Esophagus muscularis mucosa (tissue), 4 donors: ENCODE measurements around the gene SCCPDH. TPM values are rescaled to one million over a fixed set of nuclear protein-coding genes. Genes with fewer than 3 reads are reported as not detected.

Experiments used
- DNase-seq: peaks from one replicate; pipeline ENCODE4 v3.0.0-alpha.2; 2017; ENCODE audit errors: extremely low spot score
- H3K27ac ChIP-seq, 4 donors: fragments of 200-600 bp; sonication (generic); replicated peaks in 1 of 4; 1 replicate in 3 of 4; 2 replicates in 1 of 4; pipeline ENCODE4 v1.5.1; 2016 to 2019; ENCODE audit warnings: mild to moderate bottlenecking in 1 of 4
- H3K27me3 ChIP-seq, 4 donors: fragments of 200-600 bp; sonication (generic); one replicate each; pipeline versions ENCODE4 v1.5.1 to v1.6.0; 2016 to 2019
- H3K36me3 ChIP-seq, 4 donors: fragments of 200-600 bp; sonication (generic); one replicate each; pipeline ENCODE4 v1.5.1; 2016 to 2019
- H3K4me1 ChIP-seq, 4 donors: fragments of 200-600 bp; sonication (generic); one replicate each; pipeline ENCODE4 v1.5.1; 2016 to 2019
- H3K4me3 ChIP-seq, 4 donors: fragments of 200-600 bp; sonication (generic); 1 replicate in 2 of 4; 2 replicates in 2 of 4; pipeline ENCODE4 v1.5.1; 2016 to 2019; ENCODE audit warnings: mild to moderate bottlenecking in 4 of 4, moderate library complexity in 1 of 4
- H3K9me3 ChIP-seq, 4 donors: fragments of 200-600 bp; sonication (generic); 1 replicate in 3 of 4; 2 replicates in 1 of 4; pipeline ENCODE4 v1.5.1; 2016 to 2019
- EP300 ChIP-seq: sonication (generic); formaldehyde crosslinking; IDR thresholded peaks from one replicate; pipeline ENCODE4 v1.6.1; 2017; ENCODE audit warnings: antibody characterized with exemption
- POLR2A ChIP-seq: fragments of 450-650 bp; IDR thresholded peaks from one replicate; pipeline ENCODE4 v1.6.1; 2017; ENCODE audit warnings: antibody characterized with exemption, moderate library complexity, mild to moderate bottlenecking, low read depth
- POLR2AphosphoS5 ChIP-seq, 2 donors: sonication (generic); formaldehyde crosslinking; IDR thresholded peaks; one replicate each; pipeline ENCODE4 v1.6.1; 2017; ENCODE audit warnings: antibody characterized with exemption in 2 of 2
- WGBS: methylation state at CpG from one replicate; pipeline ENCODE4 v1.1.5; 2018; 5-methylcytosine and 5-hydroxymethylcytosine counted together
- intact Hi-C: fragments of 100-400 bp; cut with DNase I; formaldehyde crosslinking; loops from one replicate; pipeline ENCODE4 v1.15.1; 2023
- total RNA-seq, 4 donors: library from RNA; depleted of rRNA; stranded (reverse); fragments of >200 nt; gene quantifications; one replicate each; pipeline versions ENCODE4 v1.1.0 to v1.2.1, GENCODE V29; 2016
- TF ChIP-seq, protein P1 (sequence below), 3 experiments: fragments of 200-600 bp in 2 of 3; fragments of 450-650 bp in 1 of 3; sonication (generic) in 2 of 3; IDR thresholded peaks; one replicate each; pipeline ENCODE4 v1.5.1; 2017 to 2019; ENCODE audit warnings: antibody characterized with exemption in 3 of 3, mild to moderate bottlenecking in 2 of 3, moderate library complexity in 1 of 3

Gene SCCPDH
- total RNA-seq, 4 donors from 2014 or later = 19.4 to 25.5 (median 23.8) TPM

GRCh38 chr1:246790364-246790763 lies 66.2 kb downstream of the SCCPDH start:
- Histone ChIP-seq H3K36me3 (no peaks in the 10 kb centered on the region), H3K27ac (no peak overlapping the region), H3K27me3 (peaks cover 0 to 32% (median 0%) of the 10 kb centered on the region in 4 donors), H3K9me3 (no peaks in the 10 kb centered on the region), H3K4me3 (no peak overlapping the region), H3K4me1 (peaks cover 11 to 43% (median 26%) of the 10 kb centered on the region in 4 donors)
- WGBS = 95% methylated on average over 7 of the region's 7 CpGs
- no peak for DNase-seq
- TF ChIP-seq POLR2AphosphoS5 (IDR thresholded peaks at IDR 0.05) = no peak
- TF ChIP-seq, protein P1, sequence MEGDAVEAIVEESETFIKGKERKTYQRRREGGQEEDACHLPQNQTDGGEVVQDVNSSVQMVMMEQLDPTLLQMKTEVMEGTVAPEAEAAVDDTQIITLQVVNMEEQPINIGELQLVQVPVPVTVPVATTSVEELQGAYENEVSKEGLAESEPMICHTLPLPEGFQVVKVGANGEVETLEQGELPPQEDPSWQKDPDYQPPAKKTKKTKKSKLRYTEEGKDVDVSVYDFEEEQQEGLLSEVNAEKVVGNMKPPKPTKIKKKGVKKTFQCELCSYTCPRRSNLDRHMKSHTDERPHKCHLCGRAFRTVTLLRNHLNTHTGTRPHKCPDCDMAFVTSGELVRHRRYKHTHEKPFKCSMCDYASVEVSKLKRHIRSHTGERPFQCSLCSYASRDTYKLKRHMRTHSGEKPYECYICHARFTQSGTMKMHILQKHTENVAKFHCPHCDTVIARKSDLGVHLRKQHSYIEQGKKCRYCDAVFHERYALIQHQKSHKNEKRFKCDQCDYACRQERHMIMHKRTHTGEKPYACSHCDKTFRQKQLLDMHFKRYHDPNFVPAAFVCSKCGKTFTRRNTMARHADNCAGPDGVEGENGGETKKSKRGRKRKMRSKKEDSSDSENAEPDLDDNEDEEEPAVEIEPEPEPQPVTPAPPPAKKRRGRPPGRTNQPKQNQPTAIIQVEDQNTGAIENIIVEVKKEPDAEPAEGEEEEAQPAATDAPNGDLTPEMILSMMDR (IDR thresholded peaks at IDR 0.05) = no peak
- no peak for TF ChIP-seq EP300
- no peak for TF ChIP-seq POLR2A
- intact Hi-C loops = no loop called here

- DNase-seq = no peak
- no peaks in the 10 kb centered on the region for H3K9me3 ChIP-seq
- intact Hi-C loops = no loop called here
- no peak overlapping the region for H3K4me3 ChIP-seq
- 97% methylated on average over 10 of the region's 19 CpGs for WGBS
- TF ChIP-seq EP300 = no peak
- H3K27me3 ChIP-seq = peaks cover 0 to 35% (median 0%) of the 10 kb centered on the region in 4 donors
- H3K27ac ChIP-seq = no peak overlapping the region
- peaks cover 11 to 43% (median 26%) of the 10 kb centered on the region in 4 donors for H3K4me1 ChIP-seq
- H3K36me3 ChIP-seq = no peaks in the 10 kb centered on the region
These were observed 66.6 kb downstream of the SCCPDH start for GRCh38 chr1:246790833-246791232.

DNA sequence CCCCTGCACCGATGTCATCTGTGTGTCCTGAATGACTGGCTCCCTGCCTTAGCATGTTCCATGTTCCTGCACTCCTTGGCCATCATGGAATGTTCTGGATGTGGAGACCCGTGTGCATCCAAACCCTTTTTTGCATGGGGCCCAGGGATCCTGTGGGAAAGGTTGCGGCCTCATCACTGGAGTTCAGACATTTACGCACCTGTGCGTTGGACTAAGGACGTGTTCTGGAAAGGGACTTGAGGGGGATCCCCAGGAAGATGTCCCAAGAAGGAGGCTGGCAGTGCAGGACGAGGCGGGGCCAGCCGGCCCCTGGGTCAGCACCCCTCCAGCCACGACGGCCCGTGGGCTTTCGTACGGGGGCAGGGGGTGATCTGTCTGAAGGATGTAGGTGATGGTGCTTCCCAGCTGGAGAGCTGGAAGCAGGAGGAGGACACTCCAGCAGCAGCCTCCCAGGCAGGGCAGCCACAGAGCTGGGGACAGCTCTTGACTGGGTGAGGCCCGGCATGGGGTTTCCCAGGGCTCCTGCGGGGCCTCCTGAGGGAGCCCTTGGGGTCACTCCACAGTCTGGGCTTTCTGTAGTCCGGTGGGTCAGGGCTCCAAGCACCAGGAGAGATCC lies 67.2 kb downstream of the SCCPDH start:
- Histone ChIP-seq H3K4me1 (peaks cover 11 to 43% (median 26%) of the 10 kb centered on the region in 4 donors), H3K27me3 (peaks cover 0 to 36% (median 0%) of the 10 kb centered on the region in 4 donors), H3K9me3 (no peaks in the 10 kb centered on the region), H3K4me3 (no peak overlapping the region), H3K36me3 (no peaks in the 10 kb centered on the region), H3K27ac (no peak overlapping the region)
- intact Hi-C loops = no loop called here
- WGBS = 96% methylated on average over 4 of the region's 17 CpGs
- no peak for TF ChIP-seq EP300
- TF ChIP-seq, protein P1 (IDR thresholded peaks at IDR 0.05) = no peak
- no peak for TF ChIP-seq POLR2AphosphoS5 (IDR thresholded peaks at IDR 0.05)
- TF ChIP-seq POLR2A = no peak
- DNase-seq = no peak

- TF ChIP-seq POLR2A (no peak), EP300 (no peak), POLR2AphosphoS5 (IDR thresholded peaks at IDR 0.05) (no peak)
These were observed 68.4 kb downstream of the SCCPDH start for GRCh38 chr1:246792603-246793002.

GRCh38 chr1:246793356-246793896 lies 69.2 kb downstream of the SCCPDH start:
- H3K4me1 ChIP-seq = peaks cover 11 to 34% (median 25%) of the 10 kb centered on the region in 4 donors
- H3K9me3 ChIP-seq = no peaks in the 10 kb centered on the region
- H3K27ac ChIP-seq = no peak overlapping the region
- WGBS = 23% methylated on average over 6 of the region's 6 CpGs
- intact Hi-C loops = no loop called here
- no peak overlapping the region for H3K4me3 ChIP-seq
- TF ChIP-seq, protein P1 (IDR thresholded peaks at IDR 0.05) = no peak
- no peak for TF ChIP-seq POLR2AphosphoS5 (IDR thresholded peaks at IDR 0.05)
- no peak for TF ChIP-seq POLR2A
- no peak for TF ChIP-seq EP300
- DNase-seq = no peak
- H3K27me3 ChIP-seq = peaks cover 0 to 50% (median 0%) of the 10 kb centered on the region in 4 donors
- no peaks in the 10 kb centered on the region for H3K36me3 ChIP-seq

More at GRCh38 chr1:246792603-246793002, 68.4 kb downstream of the SCCPDH start:
- no peak overlapping the region for H3K4me3 ChIP-seq
- no peak overlapping the region for H3K27ac ChIP-seq
- H3K9me3 ChIP-seq = no peaks in the 10 kb centered on the region
- WGBS = 83% methylated on average over 16 of the region's 25 CpGs
- intact Hi-C loops = no loop called here
- H3K36me3 ChIP-seq = no peaks in the 10 kb centered on the region
- H3K27me3 ChIP-seq = peaks cover 0 to 43% (median 0%) of the 10 kb centered on the region in 4 donors
- no peak for DNase-seq
- peaks cover 11 to 37% (median 26%) of the 10 kb centered on the region in 4 donors for H3K4me1 ChIP-seq
